HepG2 (cell line): ENCODE results near the gene SMIM30.

Experiments
- JUND ChIP-seq: sonication (generic); formaldehyde crosslinking; IDR thresholded peaks from 2 replicates; pipeline ENCODE4 v1.8.0; 2022; ENCODE audit warnings: mild to moderate bottlenecking, missing genetic modification reagents
- TF ChIP-seq, protein P1 (sequence below): sonication (generic); formaldehyde crosslinking; IDR thresholded peaks from 2 replicates; pipeline ENCODE4 v1.5.0; 2020; ENCODE audit warnings: mild to moderate bottlenecking, missing genetic modification reagents, moderate library complexity

DNA sequence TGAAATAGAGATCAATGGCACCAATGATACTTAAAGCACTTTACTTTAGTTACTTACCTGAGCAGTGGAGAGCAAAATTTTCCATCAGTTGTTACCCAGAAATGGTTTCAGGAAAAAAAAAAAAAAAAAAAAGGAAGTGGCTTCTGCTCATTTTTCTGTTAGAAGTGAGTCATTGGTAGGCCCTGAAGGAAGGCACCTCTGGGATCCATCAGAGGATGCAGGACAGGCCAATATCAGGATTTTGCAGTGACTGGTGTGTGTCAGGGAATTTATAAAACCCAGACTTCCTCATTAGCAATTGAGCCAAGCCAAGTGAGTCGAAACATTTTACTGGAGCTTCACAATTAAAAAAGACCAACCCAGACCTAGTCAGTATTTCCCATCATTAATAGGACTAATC lies 2.3 kb upstream of the SMIM30 start:
- TF ChIP-seq JUND (CRISPR knock-in tag), result no peak
- TF ChIP-seq, protein P1, sequence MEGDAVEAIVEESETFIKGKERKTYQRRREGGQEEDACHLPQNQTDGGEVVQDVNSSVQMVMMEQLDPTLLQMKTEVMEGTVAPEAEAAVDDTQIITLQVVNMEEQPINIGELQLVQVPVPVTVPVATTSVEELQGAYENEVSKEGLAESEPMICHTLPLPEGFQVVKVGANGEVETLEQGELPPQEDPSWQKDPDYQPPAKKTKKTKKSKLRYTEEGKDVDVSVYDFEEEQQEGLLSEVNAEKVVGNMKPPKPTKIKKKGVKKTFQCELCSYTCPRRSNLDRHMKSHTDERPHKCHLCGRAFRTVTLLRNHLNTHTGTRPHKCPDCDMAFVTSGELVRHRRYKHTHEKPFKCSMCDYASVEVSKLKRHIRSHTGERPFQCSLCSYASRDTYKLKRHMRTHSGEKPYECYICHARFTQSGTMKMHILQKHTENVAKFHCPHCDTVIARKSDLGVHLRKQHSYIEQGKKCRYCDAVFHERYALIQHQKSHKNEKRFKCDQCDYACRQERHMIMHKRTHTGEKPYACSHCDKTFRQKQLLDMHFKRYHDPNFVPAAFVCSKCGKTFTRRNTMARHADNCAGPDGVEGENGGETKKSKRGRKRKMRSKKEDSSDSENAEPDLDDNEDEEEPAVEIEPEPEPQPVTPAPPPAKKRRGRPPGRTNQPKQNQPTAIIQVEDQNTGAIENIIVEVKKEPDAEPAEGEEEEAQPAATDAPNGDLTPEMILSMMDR, result no peak
